K562 (cell line): Measurements from ENCODE around the gene MALAT1. TPM values are rescaled to one million over a fixed set of nuclear protein-coding genes. Genes with fewer than 3 reads are reported as not detected.
A peak's percentile ranks its signal among the peaks of the same experiment; 100 is the strongest.

Experiments used
- CCNT2 ChIP-seq: IDR thresholded peaks from 2 replicates; pipeline ENCODE4 v1.6.1; 2011; ENCODE audit warnings: borderline replicate concordance, low read depth, mild to moderate bottlenecking, moderate library complexity, mixed read lengths, low read length; ENCODE audit not compliant: insufficient read length; ENCODE audit errors: extremely low read depth
- CXXC5 ChIP-seq: fragments of 250-450 bp; sonication (Bioruptor Pico); IDR thresholded peaks from 2 replicates; pipeline ENCODE4 v1.8.0; 2022; ENCODE audit warnings: inconsistent platforms, mild to moderate bottlenecking, moderate library complexity
- EGR1 ChIP-seq: fragments of 450-650 bp; conservative IDR thresholded peaks from 2 replicates; pipeline ENCODE4 v1.6.1; 2017; ENCODE audit warnings: mild to moderate bottlenecking
- MCM7 ChIP-seq, 2 experiments: fragments of 450-650 bp; IDR thresholded peaks; 2 replicates each; pipeline ENCODE4 v1.6.1; 2016 to 2018
- POLR3A ChIP-seq: IDR thresholded peaks from 2 replicates; pipeline ENCODE4 v1.6.1; 2011; ENCODE audit warnings: borderline replicate concordance, mild to moderate bottlenecking, moderate library complexity; ENCODE audit not compliant: insufficient read length, insufficient read depth; ENCODE audit errors: extremely low read depth
- TBP ChIP-seq: optimal IDR thresholded peaks from 2 replicates; pipeline ENCODE3; 2011; ENCODE audit warnings: low read depth, low read length, improper control_type of control experiment
- ZBTB7A ChIP-seq: IDR thresholded peaks from 2 replicates; pipeline ENCODE4 v1.6.1; 2011; ENCODE audit warnings: low read depth, mild to moderate bottlenecking, low read length, moderate library complexity, borderline replicate concordance; ENCODE audit not compliant: control insufficient read depth
- ZNF644 ChIP-seq: fragments of 200-800 bp; sonication (Bioruptor generic); IDR thresholded peaks from 2 replicates; pipeline ENCODE4 v1.6.1; 2016; ENCODE audit warnings: low read depth, missing genetic modification characterization, missing compliant biosample characterization
- polyA plus RNA-seq, 8 experiments: library from polyadenylated mRNA; depleted of rRNA in 4 of 8; stranded (reverse) in 5 of 8; unstranded in 3 of 8; fragments of >200 nt; fragmentation: Nextera tagmentation in 2 of 8; fragmentation: Illumina TruSeq in 1 of 8; extraction: Ambion mirVana in 2 of 8; extraction: Trizol in 1 of 8; gene quantifications; 2 replicates each; pipeline versions ENCODE4 v1.2.1 to v1.2.3, GENCODE V29; 2011 to 2014; ENCODE audit warnings: inconsistent platforms in 1 of 8, missing spikeins in 1 of 8
- total RNA-seq, 7 experiments: library from RNA; depleted of rRNA in 6 of 7; stranded (reverse); fragments of >200 nt in 6 of 7; fragmentation: Illumina TruSeq in 2 of 7; extraction: Trizol in 2 of 7; gene quantifications; 2 replicates each; pipeline versions ENCODE4 v1.2.1 to v1.2.3, GENCODE V29; 2011 to 2021; ENCODE audit warnings: low replicate concordance in 1 of 7
- TF ChIP-seq, protein P1 (sequence below): sonication (generic); formaldehyde crosslinking; IDR thresholded peaks from 2 replicates; pipeline ENCODE4 v1.8.0; 2023; ENCODE audit warnings: missing genetic modification reagents, mild to moderate bottlenecking, borderline replicate concordance
- TF ChIP-seq, protein P2 (sequence below): sonication (generic); formaldehyde crosslinking; IDR thresholded peaks from 2 replicates; pipeline ENCODE4 v1.8.1; 2023; ENCODE audit warnings: mild to moderate bottlenecking, missing genetic modification reagents
- TF ChIP-seq, protein P3 (sequence below): fragments of 450-650 bp; IDR thresholded peaks from 2 replicates; pipeline ENCODE4 v1.6.1; 2017; ENCODE audit warnings: antibody characterized with exemption
- TF ChIP-seq, protein P4 (sequence below): fragments of 450-650 bp; IDR thresholded peaks from 2 replicates; pipeline ENCODE4 v1.6.1; 2016; ENCODE audit warnings: mild to moderate bottlenecking
- TF ChIP-seq, protein P5 (sequence below): fragments of 250-450 bp; sonication (Bioruptor Pico); IDR thresholded peaks from 2 replicates; pipeline ENCODE4 v1.6.1; 2021; ENCODE audit warnings: mild to moderate bottlenecking

MALAT1 gene
- total and polyA plus RNA-seq, 9 of the 15 experiments (the other 6 are each of a cell fraction or from before 2014, with no cell fraction given), result 363 to 8,715 (median 2,351) TPM

DNA sequence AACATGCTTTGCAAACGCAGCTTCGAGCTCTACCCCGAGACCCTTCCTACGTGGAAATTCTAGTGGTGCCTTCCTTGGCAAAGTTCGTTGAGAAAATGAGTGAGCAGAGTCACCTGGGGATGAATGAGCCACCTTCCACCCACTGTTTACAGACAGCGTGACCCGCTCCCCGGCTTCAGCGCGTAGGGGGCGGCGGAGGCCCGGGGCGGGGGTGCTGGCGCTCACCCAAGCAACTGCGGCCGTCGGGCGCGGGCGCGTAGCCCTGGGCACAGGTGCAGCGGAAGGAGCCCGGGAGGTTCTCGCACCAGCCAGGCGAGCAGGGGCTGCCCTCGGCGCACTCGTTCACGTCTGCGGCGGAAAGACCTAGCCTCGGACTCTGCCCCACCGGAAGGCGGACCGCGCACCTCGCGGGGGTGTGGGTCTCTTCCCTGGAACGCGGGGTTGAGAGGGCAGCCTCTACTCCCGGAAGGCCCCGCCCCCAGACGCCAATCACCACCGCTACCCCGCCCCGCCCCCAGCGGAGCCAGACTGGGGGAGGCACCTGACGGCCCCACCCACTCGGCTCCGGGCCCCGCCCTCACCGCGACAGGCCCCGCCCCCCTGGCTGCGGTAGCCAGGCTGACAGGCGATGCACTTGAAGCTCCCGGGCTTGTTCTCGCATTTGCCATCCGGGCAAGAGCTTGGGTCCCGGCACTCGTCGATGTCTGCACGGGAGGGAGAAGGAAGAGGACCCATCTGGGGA is 47.5 kb downstream of the MALAT1 start (continued):
- TF ChIP-seq, protein P1, sequence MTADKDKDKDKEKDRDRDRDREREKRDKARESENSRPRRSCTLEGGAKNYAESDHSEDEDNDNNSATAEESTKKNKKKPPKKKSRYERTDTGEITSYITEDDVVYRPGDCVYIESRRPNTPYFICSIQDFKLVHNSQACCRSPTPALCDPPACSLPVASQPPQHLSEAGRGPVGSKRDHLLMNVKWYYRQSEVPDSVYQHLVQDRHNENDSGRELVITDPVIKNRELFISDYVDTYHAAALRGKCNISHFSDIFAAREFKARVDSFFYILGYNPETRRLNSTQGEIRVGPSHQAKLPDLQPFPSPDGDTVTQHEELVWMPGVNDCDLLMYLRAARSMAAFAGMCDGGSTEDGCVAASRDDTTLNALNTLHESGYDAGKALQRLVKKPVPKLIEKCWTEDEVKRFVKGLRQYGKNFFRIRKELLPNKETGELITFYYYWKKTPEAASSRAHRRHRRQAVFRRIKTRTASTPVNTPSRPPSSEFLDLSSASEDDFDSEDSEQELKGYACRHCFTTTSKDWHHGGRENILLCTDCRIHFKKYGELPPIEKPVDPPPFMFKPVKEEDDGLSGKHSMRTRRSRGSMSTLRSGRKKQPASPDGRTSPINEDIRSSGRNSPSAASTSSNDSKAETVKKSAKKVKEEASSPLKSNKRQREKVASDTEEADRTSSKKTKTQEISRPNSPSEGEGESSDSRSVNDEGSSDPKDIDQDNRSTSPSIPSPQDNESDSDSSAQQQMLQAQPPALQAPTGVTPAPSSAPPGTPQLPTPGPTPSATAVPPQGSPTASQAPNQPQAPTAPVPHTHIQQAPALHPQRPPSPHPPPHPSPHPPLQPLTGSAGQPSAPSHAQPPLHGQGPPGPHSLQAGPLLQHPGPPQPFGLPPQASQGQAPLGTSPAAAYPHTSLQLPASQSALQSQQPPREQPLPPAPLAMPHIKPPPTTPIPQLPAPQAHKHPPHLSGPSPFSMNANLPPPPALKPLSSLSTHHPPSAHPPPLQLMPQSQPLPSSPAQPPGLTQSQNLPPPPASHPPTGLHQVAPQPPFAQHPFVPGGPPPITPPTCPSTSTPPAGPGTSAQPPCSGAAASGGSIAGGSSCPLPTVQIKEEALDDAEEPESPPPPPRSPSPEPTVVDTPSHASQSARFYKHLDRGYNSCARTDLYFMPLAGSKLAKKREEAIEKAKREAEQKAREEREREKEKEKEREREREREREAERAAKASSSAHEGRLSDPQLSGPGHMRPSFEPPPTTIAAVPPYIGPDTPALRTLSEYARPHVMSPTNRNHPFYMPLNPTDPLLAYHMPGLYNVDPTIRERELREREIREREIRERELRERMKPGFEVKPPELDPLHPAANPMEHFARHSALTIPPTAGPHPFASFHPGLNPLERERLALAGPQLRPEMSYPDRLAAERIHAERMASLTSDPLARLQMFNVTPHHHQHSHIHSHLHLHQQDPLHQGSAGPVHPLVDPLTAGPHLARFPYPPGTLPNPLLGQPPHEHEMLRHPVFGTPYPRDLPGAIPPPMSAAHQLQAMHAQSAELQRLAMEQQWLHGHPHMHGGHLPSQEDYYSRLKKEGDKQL (CRISPR knock-in tag), result no peak
- TF ChIP-seq CXXC5 (CRISPR knock-in tag) (peak; percentile 82), TBP (peak; percentile 19), ZNF644 (tag) (no peak), EGR1 (peak; percentile 86), POLR3A (no peak), ZBTB7A (peak; percentile 79; the same call in 1 of the 2 replicates), MCM7 (IDR thresholded peaks at IDR 0.05) (no peak), CCNT2 (peak; percentile 60)
- TF ChIP-seq, protein P2, sequence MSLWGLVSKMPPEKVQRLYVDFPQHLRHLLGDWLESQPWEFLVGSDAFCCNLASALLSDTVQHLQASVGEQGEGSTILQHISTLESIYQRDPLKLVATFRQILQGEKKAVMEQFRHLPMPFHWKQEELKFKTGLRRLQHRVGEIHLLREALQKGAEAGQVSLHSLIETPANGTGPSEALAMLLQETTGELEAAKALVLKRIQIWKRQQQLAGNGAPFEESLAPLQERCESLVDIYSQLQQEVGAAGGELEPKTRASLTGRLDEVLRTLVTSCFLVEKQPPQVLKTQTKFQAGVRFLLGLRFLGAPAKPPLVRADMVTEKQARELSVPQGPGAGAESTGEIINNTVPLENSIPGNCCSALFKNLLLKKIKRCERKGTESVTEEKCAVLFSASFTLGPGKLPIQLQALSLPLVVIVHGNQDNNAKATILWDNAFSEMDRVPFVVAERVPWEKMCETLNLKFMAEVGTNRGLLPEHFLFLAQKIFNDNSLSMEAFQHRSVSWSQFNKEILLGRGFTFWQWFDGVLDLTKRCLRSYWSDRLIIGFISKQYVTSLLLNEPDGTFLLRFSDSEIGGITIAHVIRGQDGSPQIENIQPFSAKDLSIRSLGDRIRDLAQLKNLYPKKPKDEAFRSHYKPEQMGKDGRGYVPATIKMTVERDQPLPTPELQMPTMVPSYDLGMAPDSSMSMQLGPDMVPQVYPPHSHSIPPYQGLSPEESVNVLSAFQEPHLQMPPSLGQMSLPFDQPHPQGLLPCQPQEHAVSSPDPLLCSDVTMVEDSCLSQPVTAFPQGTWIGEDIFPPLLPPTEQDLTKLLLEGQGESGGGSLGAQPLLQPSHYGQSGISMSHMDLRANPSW (CRISPR knock-in tag), result 0 out of 2 replicates have a peak, but pooled peaks have one; percentile 41
- TF ChIP-seq, protein P3, sequence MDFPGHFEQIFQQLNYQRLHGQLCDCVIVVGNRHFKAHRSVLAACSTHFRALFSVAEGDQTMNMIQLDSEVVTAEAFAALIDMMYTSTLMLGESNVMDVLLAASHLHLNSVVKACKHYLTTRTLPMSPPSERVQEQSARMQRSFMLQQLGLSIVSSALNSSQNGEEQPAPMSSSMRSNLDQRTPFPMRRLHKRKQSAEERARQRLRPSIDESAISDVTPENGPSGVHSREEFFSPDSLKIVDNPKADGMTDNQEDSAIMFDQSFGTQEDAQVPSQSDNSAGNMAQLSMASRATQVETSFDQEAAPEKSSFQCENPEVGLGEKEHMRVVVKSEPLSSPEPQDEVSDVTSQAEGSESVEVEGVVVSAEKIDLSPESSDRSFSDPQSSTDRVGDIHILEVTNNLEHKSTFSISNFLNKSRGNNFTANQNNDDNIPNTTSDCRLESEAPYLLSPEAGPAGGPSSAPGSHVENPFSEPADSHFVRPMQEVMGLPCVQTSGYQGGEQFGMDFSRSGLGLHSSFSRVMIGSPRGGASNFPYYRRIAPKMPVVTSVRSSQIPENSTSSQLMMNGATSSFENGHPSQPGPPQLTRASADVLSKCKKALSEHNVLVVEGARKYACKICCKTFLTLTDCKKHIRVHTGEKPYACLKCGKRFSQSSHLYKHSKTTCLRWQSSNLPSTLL, result no peak
- TF ChIP-seq, protein P4, sequence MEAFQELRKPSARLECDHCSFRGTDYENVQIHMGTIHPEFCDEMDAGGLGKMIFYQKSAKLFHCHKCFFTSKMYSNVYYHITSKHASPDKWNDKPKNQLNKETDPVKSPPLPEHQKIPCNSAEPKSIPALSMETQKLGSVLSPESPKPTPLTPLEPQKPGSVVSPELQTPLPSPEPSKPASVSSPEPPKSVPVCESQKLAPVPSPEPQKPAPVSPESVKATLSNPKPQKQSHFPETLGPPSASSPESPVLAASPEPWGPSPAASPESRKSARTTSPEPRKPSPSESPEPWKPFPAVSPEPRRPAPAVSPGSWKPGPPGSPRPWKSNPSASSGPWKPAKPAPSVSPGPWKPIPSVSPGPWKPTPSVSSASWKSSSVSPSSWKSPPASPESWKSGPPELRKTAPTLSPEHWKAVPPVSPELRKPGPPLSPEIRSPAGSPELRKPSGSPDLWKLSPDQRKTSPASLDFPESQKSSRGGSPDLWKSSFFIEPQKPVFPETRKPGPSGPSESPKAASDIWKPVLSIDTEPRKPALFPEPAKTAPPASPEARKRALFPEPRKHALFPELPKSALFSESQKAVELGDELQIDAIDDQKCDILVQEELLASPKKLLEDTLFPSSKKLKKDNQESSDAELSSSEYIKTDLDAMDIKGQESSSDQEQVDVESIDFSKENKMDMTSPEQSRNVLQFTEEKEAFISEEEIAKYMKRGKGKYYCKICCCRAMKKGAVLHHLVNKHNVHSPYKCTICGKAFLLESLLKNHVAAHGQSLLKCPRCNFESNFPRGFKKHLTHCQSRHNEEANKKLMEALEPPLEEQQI, result no peak
- TF ChIP-seq, protein P5, sequence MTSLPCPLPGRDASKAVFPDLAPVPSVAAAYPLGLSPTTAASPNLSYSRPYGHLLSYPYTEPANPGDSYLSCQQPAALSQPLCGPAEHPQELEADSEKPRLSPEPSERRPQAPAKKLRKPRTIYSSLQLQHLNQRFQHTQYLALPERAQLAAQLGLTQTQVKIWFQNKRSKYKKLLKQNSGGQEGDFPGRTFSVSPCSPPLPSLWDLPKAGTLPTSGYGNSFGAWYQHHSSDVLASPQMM, result no peak
